Cerebellar cortex (tissue), 1 donor: Measurements from ENCODE around the gene KIAA0825.

Experiments
- DNase-seq: peaks from one replicate; pipeline ENCODE4 v3.0.0-alpha.2; 2015; ENCODE audit warnings: low spot score

Gene KIAA0825

GRCh38 chr5:94440015-94440414 lies 178.4 kb downstream of the KIAA0825 start:
- DNase-seq = no peak

- DNase-seq = no peak
Measured at GRCh38 chr5:94433397-94434163, 184.8 kb downstream of the KIAA0825 start.

- no peak for DNase-seq
Measured at GRCh38 chr5:94432499-94432898, 185.9 kb downstream of the KIAA0825 start.

- DNase-seq = no peak
Measured at GRCh38 chr5:94431696-94432095, 186.7 kb downstream of the KIAA0825 start.

GRCh38 chr5:94429566-94429965 lies 188.8 kb downstream of the KIAA0825 start:
- no peak for DNase-seq

GRCh38 chr5:94425396-94425795 lies 193.0 kb downstream of the KIAA0825 start:
- no peak for DNase-seq

GRCh38 chr5:94423411-94423810 lies 195.0 kb downstream of the KIAA0825 start:
- no peak for DNase-seq

GRCh38 chr5:94422812-94423211 lies 195.6 kb downstream of the KIAA0825 start:
- no peak for DNase-seq

GRCh38 chr5:94420885-94421284 lies 197.5 kb downstream of the KIAA0825 start:
- DNase-seq = no peak

- DNase-seq = no peak
Measured at GRCh38 chr5:94415798-94416197, 202.6 kb downstream of the KIAA0825 start.

GRCh38 chr5:94409440-94409839 lies 209.0 kb downstream of the KIAA0825 start:
- DNase-seq = no peak

- no peak for DNase-seq
Measured at GRCh38 chr5:94407023-94407422, 211.4 kb downstream of the KIAA0825 start.

- no peak for DNase-seq
Measured at GRCh38 chr5:94403483-94403882, 214.9 kb downstream of the KIAA0825 start.

GRCh38 chr5:94402096-94402495 lies 216.3 kb downstream of the KIAA0825 start:
- no peak for DNase-seq

GRCh38 chr5:94397508-94397907 lies 220.9 kb downstream of the KIAA0825 start:
- no peak for DNase-seq

GRCh38 chr5:94396687-94397086 lies 221.7 kb downstream of the KIAA0825 start:
- DNase-seq = no peak

- DNase-seq = no peak
Measured at GRCh38 chr5:94395468-94395867, 222.9 kb downstream of the KIAA0825 start.

- no peak for DNase-seq
Measured at GRCh38 chr5:94391996-94392395, 226.4 kb downstream of the KIAA0825 start.

- DNase-seq = no peak
Measured at GRCh38 chr5:94389515-94389899, 228.9 kb downstream of the KIAA0825 start.

GRCh38 chr5:94388773-94389514 lies 229.5 kb downstream of the KIAA0825 start:
- DNase-seq = no peak

- no peak for DNase-seq
Measured at GRCh38 chr5:94385767-94386166, 232.6 kb downstream of the KIAA0825 start.

GRCh38 chr5:94378062-94378461 lies 240.3 kb downstream of the KIAA0825 start:
- DNase-seq = no peak

- peak; percentile 11 for DNase-seq
Measured at GRCh38 chr5:94376672-94377345, 241.6 kb downstream of the KIAA0825 start.
